Left renal pelvis (tissue), 4 donors: Measurements from ENCODE around the gene PTPRA. TPM values are rescaled to one million over a fixed set of nuclear protein-coding genes. Genes with fewer than 3 reads are reported as not detected.
"Not testable (repeated sequence)": the region's sequence is repeated elsewhere in the genome, so short reads cannot be mapped to it uniquely, and the experiment has no call there.

Experiments used
- DNase-seq, 4 donors: peaks; one replicate each; pipeline ENCODE4 v3.0.0-alpha.2; 2013; ENCODE audit warnings: low read depth in 4 of 4, low spot score in 3 of 4
- polyA plus RNA-seq, 4 donors: library from polyadenylated mRNA; unstranded; fragments of 120-200 nt; gene quantifications; one replicate each; pipeline ENCODE4 v1.2.1, GENCODE V29; 2013; ENCODE audit not compliant: insufficient read length in 4 of 4

PTPRA gene
- polyA plus RNA-seq, 4 donors = 87.0 to 141 (median 107) TPM

DNA sequence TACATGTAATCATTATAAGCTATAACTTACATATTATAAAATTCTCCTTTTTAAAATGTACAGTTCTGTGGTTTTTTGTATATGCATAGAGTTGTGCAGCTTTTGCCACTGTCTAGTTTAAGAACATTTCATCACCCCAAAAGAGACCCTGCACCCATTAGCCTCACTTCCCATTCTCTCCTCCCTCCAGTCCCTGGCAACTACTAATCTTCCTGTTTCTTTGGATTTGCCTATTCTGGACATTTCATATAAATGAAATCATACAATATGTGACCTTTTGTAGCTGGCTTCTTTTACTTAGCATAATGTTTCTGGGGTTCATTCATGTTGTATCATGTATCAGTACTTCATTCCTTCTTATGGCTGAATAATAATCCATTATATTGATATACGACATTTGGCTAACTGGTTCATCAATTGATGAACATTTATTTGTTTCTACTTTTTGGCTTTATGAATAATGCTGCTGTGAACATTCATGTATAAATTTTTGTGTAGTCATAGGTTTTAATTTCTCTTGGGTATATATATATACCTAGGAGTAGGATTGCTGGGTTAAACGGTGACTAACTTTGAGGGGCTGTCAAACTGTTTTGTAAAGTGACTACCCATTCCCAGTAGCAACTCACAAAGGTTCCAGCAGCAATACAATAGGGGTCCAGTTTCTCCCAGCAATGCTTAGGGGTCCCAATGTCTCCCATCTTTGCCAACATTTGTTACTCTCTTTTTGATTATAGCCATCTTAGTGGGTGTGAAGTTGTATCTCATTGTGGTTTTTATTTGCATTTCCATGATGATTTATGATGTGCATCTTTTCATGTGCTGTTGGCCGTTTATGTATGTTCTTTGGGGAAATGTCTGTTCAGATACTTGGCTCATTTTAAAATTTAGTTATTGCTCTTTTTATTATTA is 10.7 kb downstream of the PTPRA start:
- DNase-seq = no peak

DNA sequence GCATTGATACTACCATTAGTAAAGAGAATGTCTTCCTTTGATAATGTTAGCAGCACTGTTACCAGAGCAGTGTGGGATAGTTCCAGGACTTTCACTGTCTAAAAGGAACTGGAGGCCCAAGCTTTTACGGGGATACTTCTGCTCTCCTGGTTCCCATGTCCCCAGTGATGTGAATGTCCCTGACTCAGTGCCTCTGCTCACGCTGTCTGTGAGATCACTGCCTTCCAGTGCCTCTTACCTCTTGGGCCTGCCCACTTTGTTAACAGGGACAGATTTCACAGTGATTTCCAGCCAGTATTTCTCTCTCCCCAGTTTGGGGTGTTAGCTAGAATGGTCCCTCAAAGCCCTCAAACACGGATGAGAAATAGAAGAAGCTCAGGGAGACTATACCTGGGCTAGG is 14.4 kb downstream of the PTPRA start:
- DNase-seq = no peak

DNA sequence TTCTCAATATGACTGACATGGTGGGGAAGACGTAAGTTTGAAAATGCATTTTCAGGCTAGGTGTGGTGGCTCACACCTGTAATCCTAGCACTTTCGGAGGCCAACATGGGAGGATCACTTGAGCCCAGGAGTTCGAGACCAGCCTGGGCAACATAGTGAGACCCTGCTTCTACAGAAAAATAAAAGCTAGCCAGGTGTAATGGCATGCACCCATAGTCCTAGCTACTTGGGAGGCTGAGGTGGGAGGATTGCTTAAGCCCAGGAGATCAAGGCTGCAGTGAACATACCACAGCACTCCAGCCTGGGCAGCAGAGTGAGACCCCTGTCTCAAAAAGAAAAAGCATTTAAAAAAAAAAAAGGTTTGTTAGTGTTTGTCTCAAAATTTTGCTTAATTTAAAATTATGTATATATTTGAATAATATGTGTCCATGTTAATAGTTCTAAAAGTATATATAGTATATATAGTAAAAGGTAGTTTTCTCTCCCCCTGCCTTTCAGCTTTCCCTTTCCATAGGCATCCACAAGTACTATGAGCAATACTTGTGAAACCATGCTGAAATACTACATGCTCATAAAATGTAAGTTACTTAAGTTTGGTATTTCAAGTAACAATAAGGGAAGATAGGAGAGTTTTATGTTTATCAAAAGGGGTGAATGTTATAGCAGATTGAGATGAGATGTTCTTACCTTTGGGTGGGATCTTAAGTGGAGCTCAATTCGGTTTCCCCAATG is 15.1 kb downstream of the PTPRA start:
- no peak for DNase-seq

DNA sequence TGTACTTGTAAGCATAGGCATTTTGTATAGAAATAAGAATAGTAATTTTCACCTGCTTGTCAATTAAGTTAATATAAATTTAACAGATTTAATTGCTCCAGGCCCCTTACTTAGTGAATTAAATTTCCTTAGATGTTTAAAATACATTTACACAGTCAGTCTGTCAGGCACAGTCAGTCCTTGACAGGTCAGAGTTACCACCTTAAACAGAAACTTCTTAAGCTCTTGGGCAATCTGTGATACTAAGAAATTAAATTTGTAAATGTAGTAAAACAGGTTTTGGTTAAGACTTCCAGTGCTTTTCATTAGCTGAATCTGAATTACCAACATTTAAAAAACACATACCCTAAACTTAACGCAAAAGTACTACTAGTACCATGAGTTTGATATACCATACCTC is 15.9 kb downstream of the PTPRA start:
- no peak for DNase-seq

DNA sequence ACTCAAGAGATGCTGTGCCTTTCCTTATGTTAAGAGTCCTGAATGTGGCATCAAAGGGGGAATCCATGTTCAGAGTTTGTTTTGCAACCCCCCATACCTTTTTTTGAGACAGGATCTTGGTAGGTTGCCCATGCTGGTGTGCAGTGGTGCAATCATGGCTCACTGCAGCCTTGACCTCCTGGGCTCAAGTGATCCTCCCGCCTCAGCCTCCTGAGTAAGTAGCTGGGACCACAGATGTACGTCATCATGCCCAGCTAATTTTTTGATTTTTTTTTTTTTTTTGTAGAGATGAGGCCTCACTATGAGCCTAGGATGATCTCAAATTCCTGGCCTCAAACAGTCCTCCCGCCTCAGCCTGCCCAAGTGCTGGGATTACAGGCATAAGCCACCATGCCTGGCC is 16.5 kb downstream of the PTPRA start:
- DNase-seq = no peak

DNA sequence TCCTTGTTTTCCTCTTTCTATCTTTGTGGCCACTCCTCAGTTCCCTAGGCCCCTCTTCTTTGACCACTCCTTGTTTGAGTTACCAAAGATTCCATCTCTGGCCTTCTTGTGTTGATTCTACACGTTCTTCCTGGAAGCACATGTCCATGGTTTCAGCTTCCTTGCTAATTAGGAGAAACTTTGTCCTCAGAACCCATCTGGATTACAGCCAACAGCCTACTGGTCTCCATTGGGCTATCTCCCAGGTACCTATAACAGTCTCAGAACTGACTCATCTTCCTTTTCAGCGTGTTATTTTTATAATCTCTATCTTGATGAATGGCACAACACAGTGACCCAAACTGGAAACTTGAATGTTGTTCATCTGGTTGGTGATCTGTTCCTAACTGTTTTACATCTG is 17.5 kb downstream of the PTPRA start:
- DNase-seq = no peak

DNA sequence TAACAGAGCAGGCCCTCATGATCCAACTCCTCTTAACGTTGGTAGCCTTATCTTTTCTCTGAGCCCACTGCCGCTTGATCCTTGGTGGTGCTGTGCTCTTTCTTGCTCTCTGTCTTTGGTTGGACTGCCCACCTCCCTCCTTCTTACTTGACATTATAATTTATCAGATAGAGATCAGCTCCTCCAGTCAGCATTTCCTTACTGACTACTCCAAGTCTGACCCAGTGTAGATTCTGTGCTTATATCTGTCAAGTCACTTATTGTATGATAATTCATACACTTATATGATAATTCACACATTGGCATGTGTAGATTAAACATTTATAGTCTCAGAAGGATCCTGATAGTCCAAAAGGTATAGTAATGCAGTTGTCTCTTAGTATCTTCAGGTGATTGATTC is 18.1 kb downstream of the PTPRA start:
- no peak for DNase-seq

DNA sequence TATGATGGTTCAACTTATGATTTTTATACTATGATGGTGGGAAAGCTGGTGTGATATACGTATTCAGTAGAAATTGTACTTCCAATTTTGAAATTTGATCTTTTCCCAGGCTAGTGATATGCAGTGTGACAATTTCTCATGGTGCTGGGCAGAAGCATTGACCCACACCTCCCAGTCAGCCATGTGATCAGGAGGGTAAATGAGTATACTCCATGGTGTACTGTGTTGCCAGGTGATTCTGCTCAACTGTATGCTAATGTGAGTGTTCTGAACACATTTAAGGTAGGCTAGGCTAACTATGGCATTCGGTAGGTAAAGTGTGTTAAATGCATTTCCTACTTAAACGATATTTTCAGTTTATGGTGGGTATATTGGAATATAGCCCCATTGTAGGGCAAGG is 19.1 kb downstream of the PTPRA start:
- DNase-seq = no peak

DNA sequence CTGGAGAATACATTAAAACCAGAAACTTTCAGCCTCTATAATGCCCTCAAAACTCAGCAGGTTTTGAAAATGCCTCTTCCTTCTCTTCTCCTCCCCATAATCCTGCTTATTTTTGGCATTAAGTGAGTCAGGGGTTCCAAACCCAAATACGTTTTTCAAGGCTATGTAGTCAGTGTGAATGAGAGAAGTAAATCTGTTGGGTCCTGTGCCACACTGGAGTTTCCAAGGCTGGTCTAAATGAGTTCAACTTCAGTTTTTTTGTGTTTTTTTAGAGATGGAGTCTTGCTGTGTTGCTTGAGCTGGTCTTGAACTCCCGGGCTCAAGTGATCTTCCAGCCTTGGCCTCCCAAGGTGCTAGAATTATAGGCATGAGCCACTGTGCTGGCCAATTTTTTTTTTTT is 20.9 kb downstream of the PTPRA start:
- no peak for DNase-seq

DNA sequence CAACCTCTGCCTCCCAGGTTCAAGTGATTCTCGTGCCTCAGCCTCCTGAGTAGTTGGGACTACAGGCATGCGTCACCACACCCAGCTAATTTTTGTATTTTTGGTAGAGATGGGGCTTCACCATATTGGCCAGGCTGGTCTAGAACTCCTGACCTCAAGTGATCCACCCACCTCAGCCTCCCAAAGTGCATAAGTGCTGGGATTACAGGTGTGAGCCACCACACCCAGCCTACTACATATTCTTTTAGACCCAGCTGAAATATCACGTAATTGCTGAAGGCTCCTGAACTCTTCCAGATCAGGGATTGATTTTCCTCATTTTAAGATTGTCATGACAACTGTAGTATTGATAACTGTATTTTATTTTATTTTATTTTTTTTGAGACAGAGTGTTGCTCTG is 21.9 kb downstream of the PTPRA start:
- DNase-seq = not testable (repeated sequence)

DNA sequence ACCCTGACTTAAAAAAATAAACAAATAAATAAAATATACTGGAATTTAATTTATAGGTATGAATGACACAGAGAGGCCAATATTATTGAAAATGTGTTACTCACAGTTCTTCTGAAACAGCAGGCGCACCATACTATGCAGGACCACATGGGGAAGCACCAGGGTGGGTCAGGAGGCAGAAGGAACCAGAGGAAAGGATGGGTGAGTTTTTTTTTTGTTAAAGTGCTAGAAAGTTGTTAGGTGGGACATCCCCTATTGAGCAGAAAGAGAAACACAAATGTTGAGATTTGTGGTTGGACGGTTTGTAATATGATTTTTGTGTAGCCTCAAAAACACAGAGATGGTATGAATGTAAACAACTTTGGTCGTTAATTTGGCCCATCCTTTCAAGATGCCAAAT is 26.0 kb downstream of the PTPRA start:
- no peak for DNase-seq

DNA sequence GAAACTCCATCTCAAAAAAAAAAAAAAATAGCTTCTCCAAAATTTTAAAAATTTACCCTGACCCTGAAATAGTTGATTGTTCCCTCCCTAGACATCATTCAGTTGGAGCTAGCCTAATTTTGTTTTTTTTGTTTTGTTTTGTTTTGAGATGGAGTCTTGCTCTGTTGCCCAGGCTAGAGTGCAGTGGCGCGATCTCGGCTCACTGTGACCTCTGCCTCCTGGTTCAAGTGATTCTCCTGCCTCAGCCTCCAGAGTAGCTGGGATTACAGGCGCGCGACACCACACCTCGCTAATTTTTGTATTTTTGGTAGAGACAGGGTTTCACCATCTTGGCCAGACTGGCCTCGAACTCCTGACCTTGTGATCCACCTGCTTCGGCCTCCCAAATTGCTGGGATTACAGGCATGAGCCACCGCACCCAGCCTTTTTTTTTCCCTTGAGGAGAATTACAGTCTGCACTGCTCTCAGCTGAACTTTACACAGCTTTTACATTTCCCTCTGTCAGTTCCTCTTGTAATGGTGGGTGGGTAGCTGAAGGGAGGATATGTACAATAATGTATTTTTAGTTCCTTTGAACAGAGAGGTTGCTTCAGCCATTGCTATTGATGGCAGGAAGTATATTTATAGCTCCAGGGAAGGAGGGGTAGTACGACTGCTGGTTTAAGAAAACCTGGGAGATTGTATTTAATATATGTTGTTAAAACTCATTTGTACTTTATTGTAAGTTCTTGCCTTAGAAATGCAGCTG is 27.7 kb downstream of the PTPRA start:
- DNase-seq = no peak

DNA sequence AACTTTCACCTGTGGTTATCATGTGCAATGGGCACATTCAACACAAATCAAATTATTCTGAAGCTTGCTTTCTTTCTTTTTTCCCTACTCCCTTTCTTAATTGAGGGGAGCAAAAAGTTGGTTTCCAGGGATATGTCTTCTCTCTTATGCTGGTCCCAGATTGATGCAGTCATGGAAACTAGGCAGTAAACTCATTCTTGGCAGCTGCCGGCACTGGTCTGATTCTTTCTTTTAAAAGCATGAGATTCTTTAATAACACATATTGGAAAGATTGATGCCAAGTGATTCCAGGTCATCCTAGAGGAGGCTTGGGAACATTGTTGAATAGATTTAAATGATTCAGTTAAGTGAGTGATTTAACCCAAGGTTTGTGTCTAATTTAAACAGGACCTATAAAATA is 29.0 kb downstream of the PTPRA start:
- no peak for DNase-seq

DNA sequence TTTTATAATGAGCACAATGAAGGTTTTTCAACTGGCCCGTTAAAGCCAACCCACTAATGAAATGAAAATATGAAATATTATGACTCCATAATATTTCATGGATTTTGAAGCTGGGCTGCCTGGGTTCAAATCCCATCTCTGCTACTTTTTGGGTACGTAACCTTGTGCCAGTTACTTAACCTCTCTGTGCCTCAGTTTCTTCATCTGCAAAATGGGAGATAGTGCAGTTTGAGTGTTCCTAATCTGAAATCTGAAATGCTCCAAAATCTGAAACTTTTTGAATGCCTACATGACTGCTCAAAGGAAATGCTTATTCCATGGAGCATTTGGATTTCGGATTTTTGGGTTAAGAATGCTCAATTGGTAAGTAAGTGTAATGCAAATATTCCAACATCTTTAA is 29.5 kb downstream of the PTPRA start:
- DNase-seq = no peak

DNA sequence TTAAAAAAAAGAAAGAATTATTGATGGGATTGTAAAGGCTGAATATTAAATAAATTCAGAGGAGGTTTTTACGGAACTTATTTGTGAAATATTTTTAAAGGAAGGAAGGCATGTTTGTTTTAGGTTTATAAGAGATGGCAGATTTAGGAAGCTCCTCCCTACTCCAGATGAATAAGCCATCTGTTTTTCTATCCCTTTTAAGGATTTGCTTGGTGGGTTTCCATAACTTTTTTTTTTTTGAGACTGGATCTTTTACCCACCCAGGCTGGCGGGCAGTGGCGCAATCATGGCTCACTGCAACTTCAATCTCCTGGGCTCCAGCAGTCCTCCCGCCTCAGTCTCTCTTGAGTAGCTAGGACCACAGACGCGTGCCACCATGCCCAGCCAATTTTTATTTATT is 30.4 kb downstream of the PTPRA start:
- DNase-seq = no peak

DNA sequence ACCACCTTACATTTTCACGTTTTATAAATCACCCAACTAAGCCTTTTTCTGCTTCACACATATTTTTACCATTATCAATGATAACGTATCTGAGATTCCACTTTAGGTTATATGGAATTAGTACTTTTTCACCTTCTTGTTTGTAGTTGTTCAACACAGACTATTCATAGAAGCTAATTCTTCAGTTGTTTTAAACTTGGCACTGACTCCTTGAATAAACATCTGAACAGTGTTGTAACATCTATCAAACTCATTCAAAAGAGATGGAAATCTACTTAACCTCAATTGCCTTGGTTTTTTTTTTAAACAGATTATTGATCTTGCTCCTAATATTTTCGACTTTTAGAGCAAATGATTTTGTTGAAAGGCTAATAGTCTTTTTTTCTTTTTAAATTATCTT is 34.2 kb downstream of the PTPRA start:
- no peak for DNase-seq

DNA sequence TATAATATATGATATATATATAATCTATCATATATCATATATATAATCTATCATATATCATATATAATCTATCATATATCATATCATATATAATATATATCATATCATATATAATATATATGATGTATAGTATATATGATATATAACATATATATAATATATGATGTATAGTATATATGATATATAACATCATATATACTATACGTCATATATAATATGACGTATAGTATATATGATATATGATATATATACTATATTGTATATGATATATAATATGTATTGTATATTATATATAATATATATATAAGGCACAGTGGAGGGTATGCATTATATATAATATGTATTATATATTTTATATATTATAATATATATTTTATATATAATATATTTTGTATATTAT is 36.7 kb downstream of the PTPRA start:
- DNase-seq = no peak

DNA sequence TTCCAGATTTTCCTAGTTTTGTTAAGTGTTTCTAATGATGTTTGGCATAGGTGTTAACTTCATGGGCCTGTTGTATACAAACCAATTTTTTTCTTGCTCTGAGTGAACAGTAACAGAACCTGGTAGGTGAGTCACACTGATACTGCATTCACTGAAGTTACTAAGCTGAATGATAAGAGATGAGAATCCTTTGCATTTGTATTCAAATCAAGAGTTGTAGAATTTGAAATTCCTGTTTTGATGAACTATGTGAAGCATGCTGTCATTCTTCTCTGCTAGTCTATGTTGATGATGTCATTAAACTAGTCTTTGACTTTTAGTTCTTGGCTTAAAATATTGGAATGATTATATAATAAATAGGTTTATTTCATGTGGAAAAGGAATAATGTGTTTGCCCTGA is 37.9 kb downstream of the PTPRA start:
- no peak for DNase-seq

DNA sequence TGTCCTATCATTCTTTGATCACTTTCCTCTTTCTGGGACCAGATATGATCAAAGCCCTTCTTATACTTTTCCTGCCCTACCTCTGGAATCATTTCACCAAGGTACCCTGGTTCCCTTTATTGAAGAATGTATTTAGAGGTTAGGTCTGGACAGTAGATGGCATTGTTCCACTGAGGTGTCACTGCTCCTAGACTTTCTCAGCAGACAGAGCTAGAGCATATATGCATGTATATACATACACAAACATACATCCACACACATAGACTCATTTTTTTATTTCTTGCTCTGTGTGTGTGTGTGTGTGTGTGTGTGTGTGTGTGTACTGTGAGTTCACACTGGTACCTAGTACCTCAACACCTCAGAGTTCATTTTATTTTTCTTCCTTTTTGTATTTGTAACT is 40.9 kb downstream of the PTPRA start:
- DNase-seq = no peak

DNA sequence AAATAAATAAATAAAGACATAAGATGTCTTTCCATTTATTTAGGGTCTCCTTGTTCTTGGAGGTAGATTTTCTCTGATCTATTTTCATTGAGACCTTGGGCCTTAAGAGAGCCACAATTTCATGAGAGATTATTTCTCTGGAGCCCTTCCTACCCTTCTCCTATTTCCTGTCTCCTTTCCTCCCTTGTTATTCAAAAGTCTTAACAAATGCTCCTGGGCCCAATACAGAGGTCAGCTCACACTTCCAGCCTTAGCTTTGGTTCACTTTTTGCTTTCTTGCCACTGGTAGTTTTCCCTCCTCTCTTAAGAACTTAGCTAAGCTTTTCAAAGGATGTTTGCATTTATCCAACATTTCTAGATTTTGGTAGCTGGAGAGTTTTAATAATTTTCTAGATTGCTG is 44.0 kb downstream of the PTPRA start:
- no peak for DNase-seq
